K562 (cell line): ENCODE results near the gene TCHP. TPM values are rescaled to one million over a fixed set of nuclear protein-coding genes. Genes with fewer than 3 reads are reported as not detected.

Experiments
- BMI1 ChIP-seq: fragments of 150-350 bp; IDR thresholded peaks from 2 replicates; pipeline ENCODE4 v1.6.1; 2014; ENCODE audit warnings: low read length
- CC2D1A ChIP-seq: fragments of 450-650 bp; IDR thresholded peaks from 2 replicates; pipeline ENCODE4 v1.6.1; 2017; ENCODE audit warnings: mild to moderate bottlenecking
- CHD1 ChIP-seq: fragments of 200-600 bp; sonication (generic); IDR thresholded peaks from one replicate; pipeline ENCODE4 v1.6.1; 2012; ENCODE audit warnings: mild to moderate bottlenecking, moderate library complexity, low read length, inconsistent platforms
- EGR1 ChIP-seq: fragments of 450-650 bp; conservative IDR thresholded peaks from 2 replicates; pipeline ENCODE4 v1.6.1; 2017; ENCODE audit warnings: mild to moderate bottlenecking
- ELF1 ChIP-seq: fragments of 200-800 bp; sonication (Bioruptor generic); IDR thresholded peaks from 2 replicates; pipeline ENCODE4 v1.6.1; 2016; ENCODE audit warnings: missing genetic modification characterization, missing compliant biosample characterization
- FUS ChIP-seq: fragments of 200-400 bp; formaldehyde crosslinking; optimal IDR thresholded peaks from 2 replicates; pipeline ENCODE3; 2017; ENCODE audit warnings: low read depth, low read length
- HMG20A ChIP-seq: fragments of 450-650 bp; formaldehyde crosslinking; conservative IDR thresholded peaks from 2 replicates; pipeline ENCODE4 v1.4.0; 2020; ENCODE audit warnings: mild to moderate bottlenecking, mixed read lengths
- HOXB6 ChIP-seq: fragments of 250-450 bp; sonication (Bioruptor Pico); IDR thresholded peaks from 2 replicates; pipeline ENCODE4 v1.5.1; 2022; ENCODE audit warnings: mild to moderate bottlenecking, borderline replicate concordance
- MAZ ChIP-seq, 2 experiments: fragments of 450-650 bp in 1 of 2; sonication (generic) in 1 of 2; formaldehyde crosslinking; IDR thresholded peaks in 1 of 2; conservative IDR thresholded peaks in 1 of 2; 2 replicates each; pipeline versions ENCODE4 v1.4.0 to v1.5.0; 2020; ENCODE audit warnings: mild to moderate bottlenecking in 1 of 2, missing genetic modification reagents in 1 of 2
- MITF ChIP-seq: IDR thresholded peaks from 2 replicates; pipeline ENCODE4 v1.6.1; 2014; ENCODE audit warnings: antibody characterized with exemption
- TBP ChIP-seq: optimal IDR thresholded peaks from 2 replicates; pipeline ENCODE3; 2011; ENCODE audit warnings: low read depth, low read length, improper control_type of control experiment
- TCFL5 ChIP-seq: fragments of 250-450 bp; sonication (Bioruptor Pico); conservative IDR thresholded peaks from 2 replicates; pipeline ENCODE4 v1.6.1; 2021; ENCODE audit warnings: mild to moderate bottlenecking, moderate library complexity, matching md5 sums
- TOE1 ChIP-seq, 2 experiments: fragments of 450-650 bp in 1 of 2; sonication (generic) in 1 of 2; formaldehyde crosslinking in 1 of 2; IDR thresholded peaks; 2 replicates each; pipeline versions ENCODE4 v1.7.1 to v1.8.0; 2016 to 2022; ENCODE audit warnings: borderline replicate concordance in 2 of 2, mild to moderate bottlenecking in 2 of 2, antibody characterized with exemption in 1 of 2, inconsistent platforms in 1 of 2, low read depth in 1 of 2, missing genetic modification reagents in 1 of 2, moderate library complexity in 1 of 2
- U2AF1 ChIP-seq: fragments of 200-400 bp; formaldehyde crosslinking; optimal IDR thresholded peaks from 2 replicates; pipeline ENCODE3; 2017; ENCODE audit warnings: mild to moderate bottlenecking, low read depth, low read length, moderate library complexity
- XRCC3 ChIP-seq: fragments of 450-650 bp; IDR thresholded peaks from 2 replicates; pipeline ENCODE4 v1.6.1; 2017; ENCODE audit warnings: mild to moderate bottlenecking, moderate library complexity
- YBX1 ChIP-seq: fragments of 450-650 bp; IDR thresholded peaks from 2 replicates; pipeline ENCODE4 v1.7.1; 2016; ENCODE audit warnings: mild to moderate bottlenecking
- ZBTB7A ChIP-seq: IDR thresholded peaks from 2 replicates; pipeline ENCODE4 v1.6.1; 2011; ENCODE audit warnings: low read depth, mild to moderate bottlenecking, low read length, moderate library complexity, borderline replicate concordance; ENCODE audit not compliant: control insufficient read depth
- ZC3H8 ChIP-seq: fragments of 450-650 bp; IDR thresholded peaks from 2 replicates; pipeline ENCODE4 v1.6.1; 2017
- ZNF175 ChIP-seq: fragments of 200-800 bp; sonication (Bioruptor generic); IDR thresholded peaks from 2 replicates; pipeline ENCODE4 v1.6.1; 2016; ENCODE audit warnings: low read depth, mild to moderate bottlenecking, missing genetic modification characterization, missing compliant biosample characterization
- ZNF398 ChIP-seq: fragments of 250-450 bp; sonication (Bioruptor Pico); IDR thresholded peaks from 2 replicates; pipeline ENCODE4 v1.8.0; 2021; ENCODE audit warnings: moderate library complexity, mild to moderate bottlenecking, inconsistent platforms
- ZNF408 ChIP-seq: fragments of 250-450 bp; sonication (Bioruptor Pico); IDR thresholded peaks from 2 replicates; pipeline ENCODE4 v1.4.0; 2020; ENCODE audit warnings: low read depth, mild to moderate bottlenecking, moderate library complexity
- ZNF79 ChIP-seq: fragments of 250-450 bp; sonication (Bioruptor Pico); IDR thresholded peaks from 2 replicates; pipeline ENCODE4 v1.4.0; 2020; ENCODE audit warnings: low read depth, mild to moderate bottlenecking, moderate library complexity
- polyA plus RNA-seq, 8 experiments: library from polyadenylated mRNA; depleted of rRNA in 4 of 8; stranded (reverse) in 5 of 8; unstranded in 3 of 8; fragments of >200 nt; fragmentation: Nextera tagmentation in 2 of 8; fragmentation: Illumina TruSeq in 1 of 8; extraction: Ambion mirVana in 2 of 8; extraction: Trizol in 1 of 8; gene quantifications; 2 replicates each; pipeline versions ENCODE4 v1.2.1 to v1.2.3, GENCODE V29; 2011 to 2014; ENCODE audit warnings: inconsistent platforms in 1 of 8, missing spikeins in 1 of 8
- total RNA-seq, 7 experiments: library from RNA; depleted of rRNA in 6 of 7; stranded (reverse); fragments of >200 nt in 6 of 7; fragmentation: Illumina TruSeq in 2 of 7; extraction: Trizol in 2 of 7; gene quantifications; 2 replicates each; pipeline versions ENCODE4 v1.2.1 to v1.2.3, GENCODE V29; 2011 to 2021; ENCODE audit warnings: low replicate concordance in 1 of 7

TCHP gene
- total and polyA plus RNA-seq, 9 of the 15 experiments (the other 6 are each of a cell fraction or from before 2014, with no cell fraction given) = 3.4 to 30.4 (median 19.7) TPM

- TF ChIP-seq ZNF398 (CRISPR knock-in tag) = no peak
- TF ChIP-seq TCFL5 (CRISPR knock-in tag) = no peak
- TF ChIP-seq MITF = no peak
- TF ChIP-seq ZNF175 (CRISPR knock-in tag) = no peak
- TF ChIP-seq HOXB6 (CRISPR knock-in tag) = no peak
- no peak for TF ChIP-seq ZNF408 (CRISPR knock-in tag)
- no peak for TF ChIP-seq HMG20A (CRISPR knock-in tag)
- TF ChIP-seq ZNF79 (CRISPR knock-in tag) = no peak
- TF ChIP-seq YBX1 = no peak
- no peak for TF ChIP-seq TBP
- TF ChIP-seq EGR1 = peak; percentile 36; the same call in 1 of the 2 replicates
- TF ChIP-seq XRCC3 = no peak
- no peak for TF ChIP-seq CHD1
- TF ChIP-seq CC2D1A = no peak
- TF ChIP-seq U2AF1 = no peak
- no peak for TF ChIP-seq FUS
- no peak for TF ChIP-seq BMI1
- TF ChIP-seq MAZ (CRISPR knock-in tag; conservative IDR thresholded peaks at IDR 0.05 in 1 of 2, IDR thresholded peaks at IDR 0.05 in 1 of 2) = no peak; a peak in 1 of 4 replicates
- no peak for TF ChIP-seq ZC3H8
- TF ChIP-seq TOE1 (IDR thresholded peaks at IDR 0.05; ENCODE audit: borderline replicate concordance) = no peak
- no peak for TF ChIP-seq TOE1 (CRISPR knock-in tag; IDR thresholded peaks at IDR 0.05; ENCODE audit: borderline replicate concordance, low read depth)
- peak; percentile 98 for TF ChIP-seq ELF1 (tag)
- TF ChIP-seq ZBTB7A = peak; percentile 38; the same call in 1 of the 2 replicates
These were observed 19.8 kb upstream of the TCHP start, which contains the start of gene GLTP (continued) for GRCh38 chr12:109880043-109880931.
